Measurements from ENCODE around the gene NCAM2.

The NCAM2 gene

GRCh38 chr21:20997636-20998455 is at the start of gene NCAM2:
Gene NCAM2 (plus strand): TSS chr21:20998409.
- Histone ChIP-seq H3K36me3 (ENCODE audit: control insufficient read depth in 2 of 2, insufficient read depth in 2 of 2, low read length in 2 of 2) (no peaks in the 10 kb centered on the region), H3K9me3 (ENCODE audit: control insufficient read depth in 2 of 2, low read length in 2 of 2) (no peaks in the 10 kb centered on the region), H3K9ac (ENCODE audit: low read depth in 1 of 2, low read length in 2 of 2) (peak within 1 kb of the TSS; percentile 27 to 41), H3K4me1 (ENCODE audit: control insufficient read depth in 2 of 2, insufficient read depth in 2 of 2, low read length in 2 of 2) (peaks cover 0 to 2% of the 10 kb centered on the region in 2 donors), H3K4me3 (ENCODE audit: low read length in 2 of 2) (peak within 1 kb of the TSS; percentile 63 to 74), H3K27ac (ENCODE audit: low read depth in 2 of 2, low read length in 2 of 2) (no peak within 1 kb of the TSS), H3K27me3 (ENCODE audit: control insufficient read depth in 2 of 2, insufficient read depth in 2 of 2, low read length in 2 of 2) (peaks cover 0 to 2% of the 10 kb centered on the region in 2 donors)

DNA sequence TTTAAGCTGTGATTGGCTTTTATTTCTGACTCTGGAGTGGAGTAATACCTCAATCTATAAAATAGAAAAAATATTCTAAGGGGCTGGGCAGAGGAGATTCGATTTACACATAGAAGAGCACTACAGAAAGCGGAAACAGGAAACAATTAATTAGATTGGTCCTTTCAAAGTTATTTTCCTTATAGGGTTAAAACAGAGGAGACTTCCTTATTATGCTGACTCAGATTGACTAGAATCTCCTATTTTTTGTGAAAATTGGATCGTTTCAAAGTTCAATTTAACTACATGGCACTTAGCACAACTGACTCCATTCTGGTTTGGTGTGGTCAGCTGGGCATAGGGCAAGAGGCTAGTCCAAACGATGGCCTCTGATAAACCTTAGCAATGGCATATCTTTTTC is 48.3 kb upstream of the NCAM2 start:
- Histone ChIP-seq H3K27me3 (ENCODE audit: control insufficient read depth in 2 of 2, insufficient read depth in 2 of 2, low read length in 2 of 2) (no peaks in the 10 kb centered on the region), H3K9me3 (ENCODE audit: control insufficient read depth in 2 of 2, low read length in 2 of 2) (no peaks in the 10 kb centered on the region), H3K27ac (ENCODE audit: low read depth in 2 of 2, low read length in 2 of 2) (no peak overlapping the region), H3K36me3 (ENCODE audit: control insufficient read depth in 2 of 2, insufficient read depth in 2 of 2, low read length in 2 of 2) (no peaks in the 10 kb centered on the region), H3K4me3 (ENCODE audit: low read length in 2 of 2) (no peak overlapping the region), H3K4me1 (ENCODE audit: control insufficient read depth in 2 of 2, insufficient read depth in 2 of 2, low read length in 2 of 2) (no peaks in the 10 kb centered on the region), H3K9ac (ENCODE audit: low read depth in 1 of 2, low read length in 2 of 2) (no peak overlapping the region)

GRCh38 chr21:20965816-20966215 is 32.4 kb upstream of the NCAM2 start:
- H3K36me3 ChIP-seq (ENCODE audit: control insufficient read depth in 2 of 2, insufficient read depth in 2 of 2, low read length in 2 of 2): no peaks in the 10 kb centered on the region
- no peak overlapping the region for H3K27ac ChIP-seq (ENCODE audit: low read depth in 2 of 2, low read length in 2 of 2)
- H3K27me3 ChIP-seq (ENCODE audit: control insufficient read depth in 2 of 2, insufficient read depth in 2 of 2, low read length in 2 of 2): no peaks in the 10 kb centered on the region
- H3K4me3 ChIP-seq (ENCODE audit: low read length in 2 of 2): no peak overlapping the region
- H3K9me3 ChIP-seq (ENCODE audit: control insufficient read depth in 2 of 2, low read length in 2 of 2): no peaks in the 10 kb centered on the region
- no peaks in the 10 kb centered on the region for H3K4me1 ChIP-seq (ENCODE audit: control insufficient read depth in 2 of 2, insufficient read depth in 2 of 2, low read length in 2 of 2)
- H3K9ac ChIP-seq (ENCODE audit: low read depth in 1 of 2, low read length in 2 of 2): no peak overlapping the region

DNA sequence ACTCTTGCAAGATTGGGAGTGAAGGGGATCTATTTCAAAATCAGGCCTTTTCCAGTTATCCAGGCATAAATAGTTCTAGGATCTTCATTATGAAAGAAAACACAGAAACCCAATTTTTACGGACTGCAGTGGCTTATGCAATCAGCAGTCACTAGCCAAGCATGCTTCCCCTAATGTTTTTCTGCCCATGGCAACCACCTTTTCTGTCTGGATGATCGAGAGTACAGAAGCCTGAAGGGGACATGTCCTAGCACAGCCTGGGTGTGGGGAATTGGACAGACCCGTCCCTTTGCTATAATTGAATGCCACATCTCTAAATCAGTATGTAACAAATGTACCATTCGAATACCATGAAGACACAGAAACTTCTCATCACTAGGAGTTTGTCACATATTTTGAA is 29.8 kb upstream of the NCAM2 start:
- H3K9me3 ChIP-seq (ENCODE audit: control insufficient read depth in 2 of 2, low read length in 2 of 2): no peaks in the 10 kb centered on the region
- H3K9ac ChIP-seq (ENCODE audit: low read depth in 1 of 2, low read length in 2 of 2): no peak overlapping the region
- H3K27ac ChIP-seq (ENCODE audit: low read depth in 2 of 2, low read length in 2 of 2): no peak overlapping the region
- no peaks in the 10 kb centered on the region for H3K36me3 ChIP-seq (ENCODE audit: control insufficient read depth in 2 of 2, insufficient read depth in 2 of 2, low read length in 2 of 2)
- no peaks in the 10 kb centered on the region for H3K4me1 ChIP-seq (ENCODE audit: control insufficient read depth in 2 of 2, insufficient read depth in 2 of 2, low read length in 2 of 2)
- H3K4me3 ChIP-seq (ENCODE audit: low read length in 2 of 2): no peak overlapping the region
- H3K27me3 ChIP-seq (ENCODE audit: control insufficient read depth in 2 of 2, insufficient read depth in 2 of 2, low read length in 2 of 2): no peaks in the 10 kb centered on the region

- H3K9ac ChIP-seq (ENCODE audit: low read depth in 1 of 2, low read length in 2 of 2): no peak overlapping the region
- no peak overlapping the region for H3K27ac ChIP-seq (ENCODE audit: low read depth in 2 of 2, low read length in 2 of 2)
- no peaks in the 10 kb centered on the region for H3K9me3 ChIP-seq (ENCODE audit: control insufficient read depth in 2 of 2, low read length in 2 of 2)
- H3K27me3 ChIP-seq (ENCODE audit: control insufficient read depth in 2 of 2, insufficient read depth in 2 of 2, low read length in 2 of 2): no peaks in the 10 kb centered on the region
- H3K4me1 ChIP-seq (ENCODE audit: control insufficient read depth in 2 of 2, insufficient read depth in 2 of 2, low read length in 2 of 2): no peaks in the 10 kb centered on the region
- H3K4me3 ChIP-seq (ENCODE audit: low read length in 2 of 2): no peak overlapping the region
- H3K36me3 ChIP-seq (ENCODE audit: control insufficient read depth in 2 of 2, insufficient read depth in 2 of 2, low read length in 2 of 2): no peaks in the 10 kb centered on the region
These were observed 27.5 kb upstream of the NCAM2 start for GRCh38 chr21:20970691-20971090.

DNA sequence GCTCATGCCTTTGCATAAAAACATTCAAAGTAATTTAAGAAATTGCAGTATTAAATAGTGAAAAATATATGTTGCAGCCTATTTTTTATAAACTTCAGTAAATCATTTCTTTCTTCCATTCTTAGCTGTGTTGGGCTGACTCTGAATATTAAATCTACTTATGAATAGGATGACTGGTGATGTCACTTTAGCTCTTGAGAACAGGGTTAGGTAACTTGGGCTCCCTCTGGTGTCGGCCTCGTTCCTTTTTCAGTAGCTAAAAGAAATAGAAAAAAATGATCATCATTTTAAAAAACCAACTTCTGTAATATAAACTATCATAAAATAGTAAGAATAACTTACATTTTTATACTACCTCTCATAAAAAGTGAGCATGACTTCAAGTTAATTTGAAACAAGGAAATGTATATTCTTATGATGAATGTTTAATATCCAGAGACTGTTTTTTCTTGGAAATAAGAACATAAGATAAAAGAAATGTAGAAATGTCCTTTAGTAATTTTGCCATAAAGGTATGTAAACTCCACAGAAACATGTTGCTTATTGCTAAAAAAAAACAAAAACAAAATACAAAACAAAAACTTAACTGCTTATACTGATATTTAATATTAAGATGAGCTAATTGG is 26.8 kb upstream of the NCAM2 start:
- Histone ChIP-seq H3K9ac (ENCODE audit: low read depth in 1 of 2, low read length in 2 of 2) (no peak overlapping the region), H3K27ac (ENCODE audit: low read depth in 2 of 2, low read length in 2 of 2) (no peak overlapping the region), H3K9me3 (ENCODE audit: control insufficient read depth in 2 of 2, low read length in 2 of 2) (no peaks in the 10 kb centered on the region), H3K27me3 (ENCODE audit: control insufficient read depth in 2 of 2, insufficient read depth in 2 of 2, low read length in 2 of 2) (no peaks in the 10 kb centered on the region), H3K4me3 (ENCODE audit: low read length in 2 of 2) (no peak overlapping the region), H3K36me3 (ENCODE audit: control insufficient read depth in 2 of 2, insufficient read depth in 2 of 2, low read length in 2 of 2) (no peaks in the 10 kb centered on the region), H3K4me1 (ENCODE audit: control insufficient read depth in 2 of 2, insufficient read depth in 2 of 2, low read length in 2 of 2) (no peaks in the 10 kb centered on the region)

DNA sequence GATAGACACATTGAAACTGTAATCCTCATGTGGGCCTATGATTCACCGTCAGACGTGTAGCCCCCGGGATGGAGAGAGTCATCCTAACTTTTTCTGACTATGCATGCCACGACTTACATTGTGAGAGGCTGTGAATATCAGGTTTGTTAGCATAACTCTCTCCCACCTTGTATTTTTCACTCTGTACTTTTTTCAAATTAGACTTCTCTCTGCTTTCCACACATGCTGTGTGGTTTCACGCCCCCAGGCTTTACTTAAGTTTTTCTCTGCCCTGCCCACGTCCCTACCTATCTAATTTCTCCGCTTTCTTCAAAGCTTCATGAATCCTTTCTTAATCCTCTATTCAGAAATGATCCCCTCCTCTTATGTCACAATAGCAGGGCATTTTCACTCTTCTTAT is 3.4 kb upstream of the NCAM2 start:
- no peaks in the 10 kb centered on the region for H3K36me3 ChIP-seq (ENCODE audit: control insufficient read depth in 2 of 2, insufficient read depth in 2 of 2, low read length in 2 of 2)
- H3K4me3 ChIP-seq (ENCODE audit: low read length in 2 of 2): no peak overlapping the region
- no peaks in the 10 kb centered on the region for H3K9me3 ChIP-seq (ENCODE audit: control insufficient read depth in 2 of 2, low read length in 2 of 2)
- peaks cover 0 to 2% of the 10 kb centered on the region in 2 donors for H3K4me1 ChIP-seq (ENCODE audit: control insufficient read depth in 2 of 2, insufficient read depth in 2 of 2, low read length in 2 of 2)
- H3K27ac ChIP-seq (ENCODE audit: low read depth in 2 of 2, low read length in 2 of 2): no peak overlapping the region
- H3K9ac ChIP-seq (ENCODE audit: low read depth in 1 of 2, low read length in 2 of 2): no peak overlapping the region
- peaks cover 0 to 2% of the 10 kb centered on the region in 2 donors for H3K27me3 ChIP-seq (ENCODE audit: control insufficient read depth in 2 of 2, insufficient read depth in 2 of 2, low read length in 2 of 2)

DNA sequence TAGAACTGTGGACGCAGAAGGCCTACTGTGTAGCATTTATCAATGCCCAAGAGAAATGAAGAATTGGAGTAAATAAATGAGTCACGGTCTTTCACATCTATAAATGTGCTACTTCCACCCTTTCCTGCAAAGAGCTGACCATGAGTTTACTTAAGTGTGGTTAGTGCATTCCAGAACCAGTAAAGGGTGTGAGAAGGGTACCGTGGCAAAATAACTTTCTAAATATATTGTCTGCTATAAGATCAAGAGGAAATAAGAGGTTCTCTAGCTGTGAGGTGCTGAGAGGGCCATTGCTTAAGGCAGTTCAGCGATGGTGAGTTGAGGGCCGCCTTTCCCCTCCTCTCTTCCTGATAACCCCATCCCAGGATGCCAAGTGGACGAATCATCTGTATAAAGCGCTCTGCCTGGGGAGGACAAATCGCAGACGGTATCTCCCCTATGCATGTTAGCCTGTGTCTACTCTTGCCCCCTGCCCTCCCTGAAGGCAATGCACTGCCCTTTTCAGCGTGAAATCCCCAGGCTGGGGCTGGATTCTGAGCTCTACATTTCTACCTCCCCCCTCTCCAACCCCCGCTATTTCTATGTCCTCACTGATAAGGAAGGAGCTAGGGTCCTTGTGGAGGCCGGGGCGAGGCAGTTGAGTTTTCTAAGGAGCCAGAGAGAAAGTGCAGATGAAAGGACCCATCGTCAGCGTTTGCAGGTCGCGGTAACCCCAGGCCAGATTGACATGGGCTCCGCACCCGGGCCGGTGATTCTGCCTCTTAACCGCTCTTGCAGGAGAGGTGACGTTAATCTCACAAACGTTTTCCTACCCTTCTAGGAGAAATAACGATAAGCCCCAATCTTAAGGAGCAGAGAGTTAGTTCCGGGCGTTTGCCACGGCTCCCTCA is 1.5 kb upstream of the NCAM2 start:
- H3K9ac ChIP-seq (ENCODE audit: low read depth in 1 of 2, low read length in 2 of 2): no peak overlapping the region
- H3K27me3 ChIP-seq (ENCODE audit: control insufficient read depth in 2 of 2, insufficient read depth in 2 of 2, low read length in 2 of 2): peaks cover 0 to 2% of the 10 kb centered on the region in 2 donors
- no peak overlapping the region for H3K27ac ChIP-seq (ENCODE audit: low read depth in 2 of 2, low read length in 2 of 2)
- peaks cover 0 to 2% of the 10 kb centered on the region in 2 donors for H3K4me1 ChIP-seq (ENCODE audit: control insufficient read depth in 2 of 2, insufficient read depth in 2 of 2, low read length in 2 of 2)
- H3K4me3 ChIP-seq (ENCODE audit: low read length in 2 of 2): no peak overlapping the region
- H3K9me3 ChIP-seq (ENCODE audit: control insufficient read depth in 2 of 2, low read length in 2 of 2): no peaks in the 10 kb centered on the region
- no peaks in the 10 kb centered on the region for H3K36me3 ChIP-seq (ENCODE audit: control insufficient read depth in 2 of 2, insufficient read depth in 2 of 2, low read length in 2 of 2)

DNA sequence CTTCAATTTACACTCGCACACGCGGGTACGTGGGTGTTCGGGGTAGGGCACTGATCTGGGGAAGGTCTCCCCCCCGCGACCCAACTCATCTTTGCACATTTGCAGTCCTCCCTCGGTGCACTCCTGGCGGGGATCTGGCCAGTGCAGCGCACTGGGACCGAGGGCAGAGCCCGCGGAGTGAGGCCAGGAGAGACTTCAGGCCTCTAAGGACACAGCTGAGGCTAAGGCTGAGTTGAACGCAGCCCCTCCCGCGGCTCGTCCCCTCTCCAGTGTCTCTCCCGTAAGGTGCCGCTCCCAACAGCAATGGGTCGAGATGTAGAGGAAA is 936 bp upstream of the NCAM2 start:
- Histone ChIP-seq H3K27ac (ENCODE audit: low read depth in 2 of 2, low read length in 2 of 2) (no peak overlapping the region), H3K4me1 (ENCODE audit: control insufficient read depth in 2 of 2, insufficient read depth in 2 of 2, low read length in 2 of 2) (peaks cover 0 to 2% of the 10 kb centered on the region in 2 donors), H3K27me3 (ENCODE audit: control insufficient read depth in 2 of 2, insufficient read depth in 2 of 2, low read length in 2 of 2) (peaks cover 0 to 2% of the 10 kb centered on the region in 2 donors), H3K9me3 (ENCODE audit: control insufficient read depth in 2 of 2, low read length in 2 of 2) (no peaks in the 10 kb centered on the region), H3K9ac (ENCODE audit: low read depth in 1 of 2, low read length in 2 of 2) (no peak overlapping the region), H3K4me3 (ENCODE audit: low read length in 2 of 2) (peak overlapping the region; percentile 40 to 68), H3K36me3 (ENCODE audit: control insufficient read depth in 2 of 2, insufficient read depth in 2 of 2, low read length in 2 of 2) (no peaks in the 10 kb centered on the region)

- Histone ChIP-seq H3K9ac (ENCODE audit: low read depth in 1 of 2, low read length in 2 of 2) (peak overlapping the region; percentile 27 to 41), H3K4me1 (ENCODE audit: control insufficient read depth in 2 of 2, insufficient read depth in 2 of 2, low read length in 2 of 2) (peaks cover 0 to 2% of the 10 kb centered on the region in 2 donors), H3K36me3 (ENCODE audit: control insufficient read depth in 2 of 2, insufficient read depth in 2 of 2, low read length in 2 of 2) (no peaks in the 10 kb centered on the region), H3K9me3 (ENCODE audit: control insufficient read depth in 2 of 2, low read length in 2 of 2) (no peaks in the 10 kb centered on the region), H3K27ac (ENCODE audit: low read depth in 2 of 2, low read length in 2 of 2) (no peak overlapping the region), H3K27me3 (ENCODE audit: control insufficient read depth in 2 of 2, insufficient read depth in 2 of 2, low read length in 2 of 2) (peaks cover 0 to 2% of the 10 kb centered on the region in 2 donors), H3K4me3 (ENCODE audit: low read length in 2 of 2) (peak overlapping the region; percentile 63 to 74)
These were observed 214 bp downstream of the NCAM2 start for GRCh38 chr21:20998456-20998789.
